ENCODE data around the gene CYGB. TPM values are rescaled to one million over a fixed set of nuclear protein-coding genes. Genes with fewer than 3 reads are reported as not detected.

Gene CYGB
- total RNA-seq, 1 experiment from 2014 or later, result 0.56 TPM

DNA sequence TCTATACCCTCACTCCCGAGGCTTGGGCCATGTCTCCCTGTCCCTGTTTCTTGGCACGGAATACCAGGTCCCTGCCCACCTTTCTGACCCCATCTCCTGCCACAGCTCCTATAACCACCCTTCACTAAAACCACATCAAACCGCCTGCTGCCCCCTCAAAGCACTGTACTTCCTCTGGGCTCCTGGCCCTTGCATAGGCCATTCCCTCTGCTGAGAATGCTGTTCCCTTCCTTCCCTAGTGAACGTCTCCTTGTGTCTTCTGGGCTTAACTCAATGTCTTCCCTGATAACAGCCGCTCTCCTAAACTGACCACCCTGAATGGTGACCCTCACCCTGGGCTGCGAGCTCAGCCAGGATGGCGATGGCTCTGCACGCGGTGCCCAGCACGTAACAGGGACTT, 59.4 kb downstream of the CYGB start:
- intact Hi-C loops (cut with micrococcal nuclease; ENCODE audit: unreplicated experiment), result no loop called here
- Histone ChIP-seq H3K36me3 (ENCODE audit: insufficient read depth, low read length, poor library complexity, severe bottlenecking) (no peaks in the 10 kb centered on the region), H3K9me3 (ENCODE audit: low read depth, low read length, poor library complexity, severe bottlenecking) (no peaks in the 10 kb centered on the region), H3K27ac (ENCODE audit: low read depth, low read length, poor library complexity, severe bottlenecking) (no peak overlapping the region), H3K4me1 (ENCODE audit: insufficient read depth, low read length, poor library complexity, severe bottlenecking) (no peaks in the 10 kb centered on the region), H3K27me3 (replicated peaks; ENCODE audit: insufficient read depth, low read depth, low read length, poor library complexity) (no peaks in the 10 kb centered on the region), H3K4me3 (ENCODE audit: low read depth, low read length, poor library complexity, severe bottlenecking) (no peak overlapping the region)
- POLR2A ChIA-PET (ENCODE audit: low non-redundant PET), result no interaction called here
- BruUV-seq (replicated peaks), result no TSS peak
- DNase-seq (ENCODE audit: low spot score), result no peak
- TF ChIP-seq, protein P1, sequence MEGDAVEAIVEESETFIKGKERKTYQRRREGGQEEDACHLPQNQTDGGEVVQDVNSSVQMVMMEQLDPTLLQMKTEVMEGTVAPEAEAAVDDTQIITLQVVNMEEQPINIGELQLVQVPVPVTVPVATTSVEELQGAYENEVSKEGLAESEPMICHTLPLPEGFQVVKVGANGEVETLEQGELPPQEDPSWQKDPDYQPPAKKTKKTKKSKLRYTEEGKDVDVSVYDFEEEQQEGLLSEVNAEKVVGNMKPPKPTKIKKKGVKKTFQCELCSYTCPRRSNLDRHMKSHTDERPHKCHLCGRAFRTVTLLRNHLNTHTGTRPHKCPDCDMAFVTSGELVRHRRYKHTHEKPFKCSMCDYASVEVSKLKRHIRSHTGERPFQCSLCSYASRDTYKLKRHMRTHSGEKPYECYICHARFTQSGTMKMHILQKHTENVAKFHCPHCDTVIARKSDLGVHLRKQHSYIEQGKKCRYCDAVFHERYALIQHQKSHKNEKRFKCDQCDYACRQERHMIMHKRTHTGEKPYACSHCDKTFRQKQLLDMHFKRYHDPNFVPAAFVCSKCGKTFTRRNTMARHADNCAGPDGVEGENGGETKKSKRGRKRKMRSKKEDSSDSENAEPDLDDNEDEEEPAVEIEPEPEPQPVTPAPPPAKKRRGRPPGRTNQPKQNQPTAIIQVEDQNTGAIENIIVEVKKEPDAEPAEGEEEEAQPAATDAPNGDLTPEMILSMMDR (conservative IDR thresholded peaks at IDR 0.05; ENCODE audit: low read depth, low read length), result no peak
- TF ChIP-seq EZH2 (IDR thresholded peaks at IDR 0.05; ENCODE audit: borderline replicate concordance, low read depth, low read length, poor library complexity, severe bottlenecking), result no peak
- CTCF ChIA-PET, result interaction anchor here (0.5 kb wide), 1 partner anchor 779 kb away, joined by 5 read pairs; no protein-coding TSS in a partner anchor

DNA sequence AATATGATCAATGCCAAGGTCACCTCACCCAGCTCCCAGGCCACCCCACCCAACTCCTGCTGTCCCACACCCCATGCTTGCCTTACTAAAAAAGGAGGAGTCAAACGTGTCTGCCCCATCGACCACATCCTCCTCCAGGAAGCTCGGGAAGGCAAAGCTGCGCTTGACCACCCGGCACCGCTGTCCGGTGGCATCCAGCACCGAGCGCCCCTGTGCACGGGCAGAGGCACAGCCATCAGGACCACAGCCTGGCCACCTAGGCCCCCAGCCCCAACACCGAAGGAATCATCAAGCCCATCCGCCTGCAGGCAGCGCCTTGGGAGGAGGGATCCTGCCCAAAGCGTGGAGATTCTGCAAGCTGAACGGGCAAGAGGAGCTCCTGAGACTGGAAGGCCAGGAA, 59.9 kb downstream of the CYGB start:
- intact Hi-C loops (cut with micrococcal nuclease; ENCODE audit: unreplicated experiment), result no loop called here
- BruUV-seq (replicated peaks), result no TSS peak
- no peak overlapping the region for H3K4me3 ChIP-seq (ENCODE audit: low read depth, low read length, poor library complexity, severe bottlenecking)
- no peaks in the 10 kb centered on the region for H3K9me3 ChIP-seq (ENCODE audit: low read depth, low read length, poor library complexity, severe bottlenecking)
- no peak overlapping the region for H3K27ac ChIP-seq (ENCODE audit: low read depth, low read length, poor library complexity, severe bottlenecking)
- POLR2A ChIA-PET (ENCODE audit: low non-redundant PET), result no interaction called here
- CTCF ChIA-PET, result interaction anchor here (0.5 kb wide), 1 partner anchor 779 kb away, joined by 5 read pairs; no protein-coding TSS in a partner anchor
- no peak for DNase-seq (ENCODE audit: low spot score)
- TF ChIP-seq, protein P1 (conservative IDR thresholded peaks at IDR 0.05; ENCODE audit: low read depth, low read length), result no peak
- no peak for TF ChIP-seq EZH2 (IDR thresholded peaks at IDR 0.05; ENCODE audit: borderline replicate concordance, low read depth, low read length, poor library complexity, severe bottlenecking)
- no peaks in the 10 kb centered on the region for H3K36me3 ChIP-seq (ENCODE audit: insufficient read depth, low read length, poor library complexity, severe bottlenecking)
- H3K27me3 ChIP-seq (replicated peaks; ENCODE audit: insufficient read depth, low read depth, low read length, poor library complexity), result no peaks in the 10 kb centered on the region
- no peaks in the 10 kb centered on the region for H3K4me1 ChIP-seq (ENCODE audit: insufficient read depth, low read length, poor library complexity, severe bottlenecking)

Other genes with a start within 250 kb of the CYGB start
- 3.3 and 4.3 TPM in 2 replicates for gene QRICH2, start 229.4 kb downstream of the CYGB start, total RNA-seq (2021)
- 77.5 and 89.2 TPM in 2 replicates for gene PRPSAP1, start 183.8 kb downstream of the CYGB start, total RNA-seq (2021)
- gene SPHK1, start 153.1 kb downstream of the CYGB start, total RNA-seq (2021), result 0.50 and 0.54 TPM in 2 replicates
- gene UBE2O, start 84.6 kb downstream of the CYGB start, total RNA-seq (2021), result 56.9 and 57.4 TPM in 2 replicates
- not detected in 2 replicates for gene AANAT, start 70.1 kb downstream of the CYGB start, total RNA-seq (2021)
- 20.4 and 26.5 TPM in 2 replicates for gene RHBDF2, start 36.3 kb downstream of the CYGB start, total RNA-seq (2021)
- not detected in 2 replicates for gene PRCD, start 2.3 kb upstream of the CYGB start, total RNA-seq (2021)
- not detected in 2 replicates for gene ST6GALNAC2, start 48.2 kb upstream of the CYGB start, total RNA-seq (2021)
- not detected in 2 replicates for gene ST6GALNAC1, start 106.0 kb upstream of the CYGB start, total RNA-seq (2021)
- gene MXRA7, start 173.3 kb upstream of the CYGB start, total RNA-seq (2021), result 61.5 and 62.8 TPM in 2 replicates
- 66.9 and 77.6 TPM in 2 replicates for gene JMJD6, start 188.9 kb upstream of the CYGB start, total RNA-seq (2021)
- 42.4 and 46.0 TPM in 2 replicates for gene METTL23, start 189.1 kb upstream of the CYGB start, total RNA-seq (2021)
- 406 and 440 TPM in 2 replicates for gene SRSF2, start 199.6 kb upstream of the CYGB start, total RNA-seq (2021)
- 37.4 and 38.8 TPM in 2 replicates for gene MFSD11, start 200.4 kb upstream of the CYGB start, total RNA-seq (2021)

All from A673 (cell line).